ENCODE data around the gene SH3RF1.

SH3RF1 gene

GRCh38 chr4:169110633-169111032 lies 160.1 kb downstream of the SH3RF1 start:
- no peaks in the 10 kb centered on the region for H4K20me1 ChIP-seq (ENCODE audit: insufficient read depth, low read length)
- peaks cover under 1% of the 10 kb centered on the region; the same call in 1 of the 2 replicates for H3K4me1 ChIP-seq (ENCODE audit: low read length)
- H3K36me3 ChIP-seq (replicated peaks; ENCODE audit: low read depth, low read length), result no peaks in the 10 kb centered on the region
- H2AFZ ChIP-seq (ENCODE audit: low read depth, low read length), result no peak overlapping the region
- no peaks in the 10 kb centered on the region for H3K79me2 ChIP-seq (ENCODE audit: low read length)
- no peak overlapping the region for H3K4me3 ChIP-seq (ENCODE audit: low read length)
- H3K4me2 ChIP-seq (ENCODE audit: low read length), result no peak overlapping the region
- no peaks in the 10 kb centered on the region for H3K9me3 ChIP-seq (ENCODE audit: insufficient read depth, low read length)
- H3K27ac ChIP-seq (ENCODE audit: low read length), result no peak overlapping the region
- no peak for TF ChIP-seq EZH2phosphoT487 (IDR thresholded peaks at IDR 0.05; ENCODE audit: low read depth)
- TF ChIP-seq, protein P1, sequence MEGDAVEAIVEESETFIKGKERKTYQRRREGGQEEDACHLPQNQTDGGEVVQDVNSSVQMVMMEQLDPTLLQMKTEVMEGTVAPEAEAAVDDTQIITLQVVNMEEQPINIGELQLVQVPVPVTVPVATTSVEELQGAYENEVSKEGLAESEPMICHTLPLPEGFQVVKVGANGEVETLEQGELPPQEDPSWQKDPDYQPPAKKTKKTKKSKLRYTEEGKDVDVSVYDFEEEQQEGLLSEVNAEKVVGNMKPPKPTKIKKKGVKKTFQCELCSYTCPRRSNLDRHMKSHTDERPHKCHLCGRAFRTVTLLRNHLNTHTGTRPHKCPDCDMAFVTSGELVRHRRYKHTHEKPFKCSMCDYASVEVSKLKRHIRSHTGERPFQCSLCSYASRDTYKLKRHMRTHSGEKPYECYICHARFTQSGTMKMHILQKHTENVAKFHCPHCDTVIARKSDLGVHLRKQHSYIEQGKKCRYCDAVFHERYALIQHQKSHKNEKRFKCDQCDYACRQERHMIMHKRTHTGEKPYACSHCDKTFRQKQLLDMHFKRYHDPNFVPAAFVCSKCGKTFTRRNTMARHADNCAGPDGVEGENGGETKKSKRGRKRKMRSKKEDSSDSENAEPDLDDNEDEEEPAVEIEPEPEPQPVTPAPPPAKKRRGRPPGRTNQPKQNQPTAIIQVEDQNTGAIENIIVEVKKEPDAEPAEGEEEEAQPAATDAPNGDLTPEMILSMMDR (IDR thresholded peaks at IDR 0.05; ENCODE audit: low read depth, low read length), result no peak
- no peak overlapping the region for H3K9ac ChIP-seq (ENCODE audit: low read length)
- no peaks in the 10 kb centered on the region for H3K27me3 ChIP-seq (ENCODE audit: low read depth, low read length)

GRCh38 chr4:169109035-169109675 lies 161.6 kb downstream of the SH3RF1 start:
- no peak overlapping the region for H3K4me2 ChIP-seq (ENCODE audit: low read length)
- H3K4me1 ChIP-seq (ENCODE audit: low read length), result no peaks in the 10 kb centered on the region

GRCh38 chr4:169108303-169108702 lies 162.5 kb downstream of the SH3RF1 start:
- H3K27ac ChIP-seq (ENCODE audit: low read length), result no peak overlapping the region
- no peak overlapping the region for H3K4me3 ChIP-seq (ENCODE audit: low read length)
- no peak overlapping the region for H3K9ac ChIP-seq (ENCODE audit: low read length)
- no peaks in the 10 kb centered on the region for H3K9me3 ChIP-seq (ENCODE audit: insufficient read depth, low read length)
- H3K27me3 ChIP-seq (ENCODE audit: low read depth, low read length), result peaks cover 4% of the 10 kb centered on the region; the same call in 1 of the 2 replicates
- H2AFZ ChIP-seq (ENCODE audit: low read depth, low read length), result no peak overlapping the region
- no peaks in the 10 kb centered on the region for H3K4me1 ChIP-seq (ENCODE audit: low read length)
- no peaks in the 10 kb centered on the region for H4K20me1 ChIP-seq (ENCODE audit: insufficient read depth, low read length)
- TF ChIP-seq, protein P1 (IDR thresholded peaks at IDR 0.05; ENCODE audit: low read depth, low read length), result no peak
- TF ChIP-seq EZH2phosphoT487 (IDR thresholded peaks at IDR 0.05; ENCODE audit: low read depth), result no peak
- no peak overlapping the region for H3K4me2 ChIP-seq (ENCODE audit: low read length)
- H3K36me3 ChIP-seq (replicated peaks; ENCODE audit: low read depth, low read length), result no peaks in the 10 kb centered on the region
- H3K79me2 ChIP-seq (ENCODE audit: low read length), result no peaks in the 10 kb centered on the region

More at GRCh38 chr4:169109035-169109675, 161.6 kb downstream of the SH3RF1 start:
- TF ChIP-seq, protein P1 (IDR thresholded peaks at IDR 0.05; ENCODE audit: low read depth, low read length), result no peak
- no peak for TF ChIP-seq EZH2phosphoT487 (IDR thresholded peaks at IDR 0.05; ENCODE audit: low read depth)
- H2AFZ ChIP-seq (ENCODE audit: low read depth, low read length), result no peak overlapping the region
- H3K9ac ChIP-seq (ENCODE audit: low read length), result no peak overlapping the region
- no peaks in the 10 kb centered on the region for H3K9me3 ChIP-seq (ENCODE audit: insufficient read depth, low read length)
- 0 out of 2 replicates have a peak, but pooled peaks cover under 1% of the 10 kb centered on the region for H3K27me3 ChIP-seq (ENCODE audit: low read depth, low read length)
- H3K4me3 ChIP-seq (ENCODE audit: low read length), result no peak overlapping the region
- no peak overlapping the region for H3K27ac ChIP-seq (ENCODE audit: low read length)
- no peaks in the 10 kb centered on the region for H3K36me3 ChIP-seq (replicated peaks; ENCODE audit: low read depth, low read length)
- no peaks in the 10 kb centered on the region for H4K20me1 ChIP-seq (ENCODE audit: insufficient read depth, low read length)
- H3K79me2 ChIP-seq (ENCODE audit: low read length), result no peaks in the 10 kb centered on the region

DNA sequence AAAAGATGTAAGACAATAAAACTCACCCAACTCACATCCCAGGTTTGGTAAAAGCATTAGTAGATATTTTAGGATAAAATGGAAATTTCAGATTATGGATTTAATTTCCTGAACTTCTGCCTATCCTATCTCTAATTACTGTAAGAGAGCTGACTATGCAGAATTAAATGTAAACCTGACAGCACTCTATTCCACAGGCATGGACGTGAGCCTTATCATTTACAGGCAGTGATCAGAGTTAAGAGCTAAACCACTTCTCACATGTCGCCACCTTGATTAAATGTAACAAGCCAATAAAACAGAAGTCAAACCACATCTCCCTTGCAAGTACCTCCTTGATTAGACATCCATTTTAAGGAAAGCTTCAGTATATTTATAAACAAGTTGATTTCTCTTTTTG lies 163.2 kb downstream of the SH3RF1 start:
- TF ChIP-seq EZH2phosphoT487 (IDR thresholded peaks at IDR 0.05; ENCODE audit: low read depth), result no peak
- no peak overlapping the region for H3K9ac ChIP-seq (ENCODE audit: low read length)
- H3K4me1 ChIP-seq (ENCODE audit: low read length), result no peaks in the 10 kb centered on the region
- no peaks in the 10 kb centered on the region for H3K79me2 ChIP-seq (ENCODE audit: low read length)
- H4K20me1 ChIP-seq (ENCODE audit: insufficient read depth, low read length), result no peaks in the 10 kb centered on the region
- H2AFZ ChIP-seq (ENCODE audit: low read depth, low read length), result no peak overlapping the region
- no peak overlapping the region for H3K27ac ChIP-seq (ENCODE audit: low read length)
- H3K27me3 ChIP-seq (ENCODE audit: low read depth, low read length), result peaks cover 4% of the 10 kb centered on the region; the same call in 1 of the 2 replicates
- H3K4me2 ChIP-seq (ENCODE audit: low read length), result no peak overlapping the region
- no peaks in the 10 kb centered on the region for H3K9me3 ChIP-seq (ENCODE audit: insufficient read depth, low read length)
- H3K4me3 ChIP-seq (ENCODE audit: low read length), result no peak overlapping the region
- H3K36me3 ChIP-seq (replicated peaks; ENCODE audit: low read depth, low read length), result no peaks in the 10 kb centered on the region
